AG04449 (cell line): Measurements from ENCODE around the gene FAM53B.

ENCODE experiments used
- CTCF ChIA-PET: fragments of 350-600 bp; formaldehyde crosslinking; extraction: SDS; loops from one replicate; lab custom pipeline; 2021; ENCODE audit warnings: antibody characterized with exemption; lab: Yijun Ruan, JAX
- POLR2A ChIA-PET: fragments of 400-600, 350-600 bp; formaldehyde crosslinking; extraction: SDS; loops from one replicate; lab custom pipeline; 2020; ENCODE audit warnings: antibody characterized with exemption, inconsistent platforms; lab: Yijun Ruan, JAX
- DNase-seq: peaks from one replicate; pipeline ENCODE4 v3.0.0-alpha.2; 2010; ENCODE audit warnings: low read depth, low spot score
- H3K4me3 ChIP-seq: 2 replicates; pipeline ENCODE4 v1.5.1; 2011; ENCODE audit warnings: low read depth, mild to moderate bottlenecking, control low read depth, low read length
- TF ChIP-seq, protein P1 (sequence below): IDR thresholded peaks from one replicate; pipeline ENCODE4 v1.5.1; 2011; ENCODE audit warnings: mild to moderate bottlenecking, moderate library complexity, low read length, control low read depth, inconsistent platforms; ENCODE audit not compliant: insufficient read depth; ENCODE audit errors: missing control alignments

The FAM53B gene

GRCh38 chr10:124739986-124740368, 4.2 kb downstream of the FAM53B start:
- TF ChIP-seq, protein P1, sequence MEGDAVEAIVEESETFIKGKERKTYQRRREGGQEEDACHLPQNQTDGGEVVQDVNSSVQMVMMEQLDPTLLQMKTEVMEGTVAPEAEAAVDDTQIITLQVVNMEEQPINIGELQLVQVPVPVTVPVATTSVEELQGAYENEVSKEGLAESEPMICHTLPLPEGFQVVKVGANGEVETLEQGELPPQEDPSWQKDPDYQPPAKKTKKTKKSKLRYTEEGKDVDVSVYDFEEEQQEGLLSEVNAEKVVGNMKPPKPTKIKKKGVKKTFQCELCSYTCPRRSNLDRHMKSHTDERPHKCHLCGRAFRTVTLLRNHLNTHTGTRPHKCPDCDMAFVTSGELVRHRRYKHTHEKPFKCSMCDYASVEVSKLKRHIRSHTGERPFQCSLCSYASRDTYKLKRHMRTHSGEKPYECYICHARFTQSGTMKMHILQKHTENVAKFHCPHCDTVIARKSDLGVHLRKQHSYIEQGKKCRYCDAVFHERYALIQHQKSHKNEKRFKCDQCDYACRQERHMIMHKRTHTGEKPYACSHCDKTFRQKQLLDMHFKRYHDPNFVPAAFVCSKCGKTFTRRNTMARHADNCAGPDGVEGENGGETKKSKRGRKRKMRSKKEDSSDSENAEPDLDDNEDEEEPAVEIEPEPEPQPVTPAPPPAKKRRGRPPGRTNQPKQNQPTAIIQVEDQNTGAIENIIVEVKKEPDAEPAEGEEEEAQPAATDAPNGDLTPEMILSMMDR = no peak
- POLR2A ChIA-PET = no interaction called here
- no peak for DNase-seq
- CTCF ChIA-PET = interaction anchor here (0.9 to 5.3 kb wide), 10 partner anchors 10 to 216 kb away, joined by 3 to 141 read pairs (median 16); no protein-coding TSS in a partner anchor
- H3K4me3 ChIP-seq = no peak overlapping the region

- TF ChIP-seq, protein P1 = no peak
- no peak overlapping the region for H3K4me3 ChIP-seq
- DNase-seq = no peak
- POLR2A ChIA-PET = no interaction called here
- CTCF ChIA-PET = interaction anchor here (0.9 to 5.3 kb wide), 9 partner anchors 9 to 216 kb away, joined by 3 to 141 read pairs (median 29); no protein-coding TSS in a partner anchor
Observed at GRCh38 chr10:124739119-124739921, 4.9 kb downstream of the FAM53B start.

GRCh38 chr10:124738441-124738840, 5.7 kb downstream of the FAM53B start:
- no peak for DNase-seq
- no peak overlapping the region for H3K4me3 ChIP-seq
- ChIA-PET POLR2A (no interaction called here), CTCF (interaction anchor here (1.0 to 5.3 kb wide), 5 partner anchors 8 to 209 kb away, joined by 4 to 141 read pairs (median 108); no protein-coding TSS in a partner anchor)
- TF ChIP-seq, protein P1 = no peak

DNA sequence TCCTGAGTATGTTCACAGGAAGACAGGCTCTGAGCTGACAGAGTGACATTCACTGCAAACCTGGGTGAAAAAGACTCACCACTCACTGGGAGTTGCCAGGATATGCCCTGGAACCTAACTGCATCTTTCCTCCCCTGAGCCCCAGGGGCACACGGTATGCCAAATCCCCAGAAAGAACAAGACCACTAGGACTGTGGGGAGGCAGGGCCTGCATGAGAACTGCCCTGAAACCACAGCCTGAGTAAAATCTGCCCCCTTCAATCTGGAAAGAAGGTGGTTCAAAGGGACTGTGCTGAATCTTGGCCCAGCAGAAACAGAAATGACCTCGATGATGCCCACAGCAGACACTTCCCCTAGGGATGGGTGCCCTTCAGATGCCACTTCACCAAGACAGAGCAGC, 6.5 kb downstream of the FAM53B start:
- no peak for DNase-seq
- no peak overlapping the region for H3K4me3 ChIP-seq
- ChIA-PET CTCF (interaction anchor here (1.0 to 1.8 kb wide), 4 partner anchors 9 to 209 kb away, joined by 3 to 4 read pairs (median 4); no protein-coding TSS in a partner anchor), POLR2A (interaction anchor here (0.7 kb wide), 1 partner anchor 336 kb away, joined by 4 read pairs; no protein-coding TSS in a partner anchor)
- TF ChIP-seq, protein P1 = no peak

DNA sequence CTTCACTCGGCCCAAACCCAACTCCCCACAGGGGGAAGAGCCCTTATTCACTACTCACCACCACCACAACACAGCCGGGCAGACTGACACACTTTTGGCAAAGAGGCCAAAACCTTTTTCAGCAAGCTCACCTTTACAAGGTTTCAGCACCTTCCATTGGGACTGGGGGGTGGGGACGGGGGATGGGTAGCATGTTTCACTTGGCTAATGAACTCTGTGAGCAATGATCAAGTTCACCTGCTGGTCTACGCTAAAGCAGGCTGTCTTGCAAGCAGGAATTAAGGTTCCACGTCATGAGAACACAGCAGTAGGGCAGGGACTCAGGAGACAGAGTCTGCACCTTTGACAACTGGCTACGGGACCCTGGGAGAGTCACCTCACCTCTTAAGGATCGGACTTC, 7.0 kb downstream of the FAM53B start:
- CTCF ChIA-PET = interaction anchor here (1.0 to 1.8 kb wide), 5 partner anchors 9 to 208 kb away, joined by 3 to 4 read pairs (median 4); no protein-coding TSS in a partner anchor
- POLR2A ChIA-PET = interaction anchor here (0.7 kb wide), 1 partner anchor 337 kb away, joined by 4 read pairs; no protein-coding TSS in a partner anchor
- DNase-seq = no peak
- TF ChIP-seq, protein P1 = no peak
- no peak overlapping the region for H3K4me3 ChIP-seq
